Trophoblast cell (in vitro differentiated cells and primary cell): ENCODE results near the gene SLC13A1.

ENCODE experiments used
- DNase-seq, 2 donors: peaks; one replicate each; pipeline ENCODE4 v3.0.0-alpha.2; 2016
- H2AFZ ChIP-seq: 2 replicates; pipeline ENCODE4 v1.6.1; 2013; ENCODE audit warnings: low read length, moderate library complexity, mild to moderate bottlenecking; ENCODE audit not compliant: insufficient read depth, poor library complexity
- H2AK5ac ChIP-seq: 2 replicates; pipeline ENCODE4 v1.6.1; 2013; ENCODE audit warnings: mild to moderate bottlenecking, low read length
- H2BK120ac ChIP-seq: 2 replicates; pipeline ENCODE4 v1.6.1; 2013; ENCODE audit warnings: low read length, mild to moderate bottlenecking, moderate library complexity; ENCODE audit not compliant: insufficient read depth, poor library complexity
- H2BK12ac ChIP-seq: 2 replicates; pipeline ENCODE4 v1.6.1; 2013; ENCODE audit warnings: mild to moderate bottlenecking, low read length, moderate library complexity
- H2BK5ac ChIP-seq: 2 replicates; pipeline ENCODE4 v1.6.1; 2013; ENCODE audit warnings: low read length, low read depth, moderate library complexity, mild to moderate bottlenecking; ENCODE audit not compliant: poor library complexity
- H3K14ac ChIP-seq: 2 replicates; pipeline ENCODE4 v1.6.1; 2013; ENCODE audit warnings: mild to moderate bottlenecking, low read length
- H3K18ac ChIP-seq: 2 replicates; pipeline ENCODE4 v1.6.1; 2013; ENCODE audit warnings: mild to moderate bottlenecking, low read length
- H3K23ac ChIP-seq: 2 replicates; pipeline ENCODE4 v1.6.1; 2013; ENCODE audit warnings: low read length
- H3K27ac ChIP-seq: 2 replicates; pipeline ENCODE4 v1.5.1; 2013; ENCODE audit warnings: low read depth, mild to moderate bottlenecking, inconsistent platforms, low read length, moderate library complexity
- H3K27me3 ChIP-seq: 2 replicates; pipeline ENCODE4 v1.6.1; 2013; ENCODE audit warnings: inconsistent platforms, mild to moderate bottlenecking, low read length, moderate library complexity; ENCODE audit not compliant: insufficient read depth
- H3K36me3 ChIP-seq, 2 experiments: 1 replicate in 1 of 2; 2 replicates in 1 of 2; pipeline ENCODE4 v1.6.1; 2013; ENCODE audit warnings: low read length in 2 of 2, mild to moderate bottlenecking in 2 of 2, moderate library complexity in 1 of 2; ENCODE audit not compliant: insufficient read depth in 2 of 2, control insufficient read depth in 1 of 2
- H3K4ac ChIP-seq: 2 replicates; pipeline ENCODE4 v1.6.1; 2013; ENCODE audit warnings: low read depth, mild to moderate bottlenecking, low read length, moderate library complexity
- H3K4me1 ChIP-seq, 2 experiments: 1 replicate in 1 of 2; 2 replicates in 1 of 2; pipeline ENCODE4 v1.6.1; 2013; ENCODE audit warnings: low read length in 2 of 2, mild to moderate bottlenecking in 2 of 2, moderate library complexity in 1 of 2; ENCODE audit not compliant: insufficient read depth in 2 of 2, control insufficient read depth in 1 of 2
- H3K4me2 ChIP-seq: 2 replicates; pipeline ENCODE4 v1.6.1; 2013; ENCODE audit warnings: inconsistent platforms, mild to moderate bottlenecking, low read length, moderate library complexity
- H3K4me3 ChIP-seq: 2 replicates; pipeline ENCODE4 v1.5.1; 2013; ENCODE audit warnings: mild to moderate bottlenecking, low read depth, low read length, inconsistent platforms
- H3K79me1 ChIP-seq: one replicate; pipeline ENCODE4 v1.6.1; 2013; ENCODE audit warnings: low read length
- H3K79me2 ChIP-seq: 2 replicates; pipeline ENCODE4 v1.6.1; 2013; ENCODE audit warnings: low read length, mild to moderate bottlenecking; ENCODE audit not compliant: control insufficient read depth, insufficient read depth, poor library complexity
- H3K9ac ChIP-seq: 2 replicates; pipeline ENCODE4 v1.6.1; 2013; ENCODE audit warnings: mild to moderate bottlenecking, low read length
- H3K9me3 ChIP-seq: 2 replicates; pipeline ENCODE4 v1.6.1; 2013; ENCODE audit warnings: low read depth, mild to moderate bottlenecking, control low read depth, inconsistent platforms, low read length; ENCODE audit not compliant: insufficient read depth
- H4K12ac ChIP-seq: 2 replicates; pipeline ENCODE4 v1.6.1; 2013; ENCODE audit warnings: low read depth, mild to moderate bottlenecking, low read length, moderate library complexity
- H4K8ac ChIP-seq: 2 replicates; pipeline ENCODE4 v1.6.1; 2013; ENCODE audit warnings: low read depth, mild to moderate bottlenecking, low read length, moderate library complexity
- H4K91ac ChIP-seq: one replicate; pipeline ENCODE4 v1.6.1; 2013; ENCODE audit warnings: low read depth, mild to moderate bottlenecking, low read length, moderate library complexity
- WGBS: extraction: QIAGEN DNeasy Blood & Tissue Kit; methylation state at CpG from one replicate; pipeline ENCODE4 v1.1.7; 2013; ENCODE audit warnings: missing lambda C conversion rate; ENCODE audit not compliant: insufficient read length, insufficient coverage; ENCODE audit errors: extremely low coverage; 5-methylcytosine and 5-hydroxymethylcytosine counted together

SLC13A1 gene

DNA sequence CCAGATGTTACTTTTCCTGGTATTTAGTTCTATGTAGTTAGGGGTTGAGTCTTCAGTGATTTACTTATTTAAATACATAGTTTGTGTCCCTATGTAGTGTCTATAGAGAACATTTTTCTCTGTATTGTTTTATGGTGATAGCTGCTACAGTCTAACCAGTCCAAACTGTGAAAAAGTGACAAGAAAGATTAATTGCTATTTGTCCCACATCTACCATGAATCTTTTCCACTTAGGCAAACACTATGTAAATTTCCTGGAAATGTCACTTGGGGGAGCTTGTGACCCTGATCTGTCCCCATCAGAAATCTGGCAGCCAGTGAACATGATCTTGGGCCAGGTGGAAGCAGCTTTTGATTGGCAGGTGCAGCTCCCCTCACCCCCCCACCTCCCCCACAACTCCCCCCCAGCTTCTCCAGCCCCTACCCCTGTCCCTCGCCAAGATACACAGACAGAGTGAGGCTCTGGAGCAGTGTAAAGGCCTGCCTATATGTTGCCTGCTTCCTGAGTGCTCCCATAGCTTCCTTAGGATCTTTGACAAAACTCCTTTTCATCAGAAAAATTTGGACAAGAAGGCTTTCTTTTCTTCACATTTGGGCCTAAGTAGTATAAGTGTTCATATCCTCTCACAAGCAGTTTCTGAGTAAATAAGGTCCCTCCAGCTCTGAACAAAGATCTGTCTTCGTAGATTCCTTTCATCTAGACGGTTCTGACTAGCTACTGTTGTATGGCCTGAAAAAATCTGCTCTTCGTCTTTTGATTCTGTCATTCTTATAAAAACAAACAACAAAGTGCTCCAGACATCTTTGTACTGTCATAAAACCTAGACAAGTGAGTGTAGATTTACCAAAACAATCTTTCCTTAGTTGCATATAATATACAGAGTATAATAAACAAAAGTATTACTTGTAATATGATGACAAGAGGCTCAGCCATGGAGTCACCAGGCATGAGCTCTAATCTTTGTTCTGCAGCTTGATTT lies 31.5 kb upstream of the SLC13A1 start:
- Histone ChIP-seq H2BK12ac (no peak overlapping the region), H3K27ac (no peak overlapping the region), H3K4me3 (no peak overlapping the region), H3K23ac (no peak overlapping the region), H2AFZ (no peak overlapping the region), H3K79me1 (no peaks in the 10 kb centered on the region), H3K79me2 (no peaks in the 10 kb centered on the region), H3K4me2 (no peak overlapping the region), H2BK5ac (no peak overlapping the region), H4K8ac (no peak overlapping the region), H2AK5ac (no peak overlapping the region), H3K4me1 (no peaks in the 10 kb centered on the region), H3K18ac (no peak overlapping the region), H3K36me3 (no peaks in the 10 kb centered on the region), H4K12ac (no peak overlapping the region), H4K91ac (no peak overlapping the region), H3K4ac (no peak overlapping the region), H3K27me3 (no peaks in the 10 kb centered on the region), H3K9ac (no peak overlapping the region), H2BK120ac (no peak overlapping the region), H3K14ac (no peak overlapping the region), H3K9me3 (no peaks in the 10 kb centered on the region)
- WGBS: no CpG with 5 or more reads among the region's 4 CpGs
- no peak for DNase-seq

DNA sequence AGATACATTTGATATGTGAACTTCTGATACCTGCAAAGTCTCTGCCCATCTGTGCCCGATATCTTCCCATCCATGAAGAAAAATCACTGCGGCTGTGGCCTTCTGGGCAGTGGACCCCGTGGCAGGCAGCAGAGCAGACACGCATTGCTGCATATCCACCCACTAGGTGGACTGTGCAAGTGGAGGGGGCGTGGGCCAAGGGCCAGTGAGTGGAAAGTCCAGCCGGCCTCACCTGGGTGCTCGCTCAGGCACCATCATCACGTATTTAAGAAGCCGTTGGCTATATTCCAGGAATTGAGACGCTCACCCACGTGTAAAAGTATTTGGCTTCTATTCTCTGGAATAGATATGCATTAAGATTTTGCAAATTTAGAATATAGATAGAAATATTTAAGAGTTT lies 30.8 kb upstream of the SLC13A1 start:
- Histone ChIP-seq H3K9me3 (no peaks in the 10 kb centered on the region), H3K4me3 (no peak overlapping the region), H3K4me2 (no peak overlapping the region), H3K27ac (no peak overlapping the region), H2BK12ac (no peak overlapping the region), H3K23ac (no peak overlapping the region), H3K27me3 (no peaks in the 10 kb centered on the region), H3K36me3 (no peaks in the 10 kb centered on the region), H2AK5ac (no peak overlapping the region), H4K91ac (no peak overlapping the region), H3K14ac (no peak overlapping the region), H2BK5ac (no peak overlapping the region), H4K8ac (no peak overlapping the region), H3K4me1 (no peaks in the 10 kb centered on the region), H2BK120ac (no peak overlapping the region), H3K9ac (no peak overlapping the region), H3K4ac (no peak overlapping the region), H3K79me1 (no peaks in the 10 kb centered on the region), H4K12ac (no peak overlapping the region), H3K79me2 (no peaks in the 10 kb centered on the region), H3K18ac (no peak overlapping the region), H2AFZ (no peak overlapping the region)
- no peak for DNase-seq
- WGBS: no CpG with 5 or more reads among the region's 11 CpGs

DNA sequence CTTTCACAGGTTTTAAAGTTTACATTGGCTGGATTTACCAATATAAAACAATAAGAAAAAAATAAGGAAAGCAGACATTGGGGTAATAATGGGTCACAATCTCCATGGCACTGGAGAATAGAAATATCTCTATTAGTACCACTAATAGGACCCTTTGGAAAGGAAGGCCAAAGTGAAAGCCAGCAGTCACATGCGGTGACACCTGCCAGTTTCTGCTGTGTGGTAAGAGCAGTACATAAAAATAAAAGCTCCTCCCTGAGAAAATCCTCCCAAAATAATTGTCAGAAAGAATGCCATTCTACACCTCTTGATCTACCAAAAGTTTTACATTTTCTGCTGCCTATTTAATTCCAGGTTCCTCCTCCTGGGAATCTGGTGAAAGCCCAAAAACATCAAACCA lies 30.4 kb upstream of the SLC13A1 start:
- Histone ChIP-seq H3K23ac (no peak overlapping the region), H3K18ac (no peak overlapping the region), H4K91ac (no peak overlapping the region), H3K36me3 (no peaks in the 10 kb centered on the region), H3K9me3 (no peaks in the 10 kb centered on the region), H4K12ac (no peak overlapping the region), H2BK5ac (no peak overlapping the region), H3K4me2 (no peak overlapping the region), H3K9ac (no peak overlapping the region), H4K8ac (no peak overlapping the region), H2AK5ac (no peak overlapping the region), H2AFZ (no peak overlapping the region), H3K4ac (no peak overlapping the region), H3K4me3 (no peak overlapping the region), H3K79me1 (no peaks in the 10 kb centered on the region), H3K27ac (no peak overlapping the region), H2BK12ac (no peak overlapping the region), H3K14ac (no peak overlapping the region), H3K4me1 (no peaks in the 10 kb centered on the region), H3K27me3 (no peaks in the 10 kb centered on the region), H2BK120ac (no peak overlapping the region), H3K79me2 (no peaks in the 10 kb centered on the region)
- no peak for DNase-seq
- WGBS: no CpG with 5 or more reads among the region's 1 CpG

DNA sequence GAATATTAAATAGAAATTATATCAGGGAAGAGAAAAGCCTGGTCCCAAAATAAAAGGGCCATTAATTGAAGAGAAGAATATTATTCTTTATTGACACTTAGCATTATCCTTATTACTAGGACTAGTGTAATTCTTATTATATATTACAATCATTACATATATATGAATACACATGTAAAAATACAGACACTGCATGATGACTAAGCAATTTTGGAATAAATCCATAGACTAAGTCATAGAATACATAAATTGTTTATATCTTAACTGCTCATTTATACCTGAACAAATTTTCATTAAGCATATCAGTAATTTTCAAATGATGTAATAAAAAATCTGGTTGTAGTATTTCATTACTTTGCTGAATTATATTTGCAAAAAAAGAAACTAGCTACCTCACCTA lies 29.7 kb upstream of the SLC13A1 start:
- no peaks in the 10 kb centered on the region for H3K27me3 ChIP-seq
- no peak overlapping the region for H3K27ac ChIP-seq
- no peak overlapping the region for H2AK5ac ChIP-seq
- H3K79me1 ChIP-seq: no peaks in the 10 kb centered on the region
- no peak overlapping the region for H3K9ac ChIP-seq
- H3K79me2 ChIP-seq: no peaks in the 10 kb centered on the region
- H2AFZ ChIP-seq: no peak overlapping the region
- no peak overlapping the region for H4K91ac ChIP-seq
- no peak overlapping the region for H2BK120ac ChIP-seq
- H2BK5ac ChIP-seq: no peak overlapping the region
- H3K36me3 ChIP-seq: no peaks in the 10 kb centered on the region
- no peak overlapping the region for H4K12ac ChIP-seq
- no peaks in the 10 kb centered on the region for H3K4me1 ChIP-seq
- H3K4ac ChIP-seq: no peak overlapping the region
- H3K9me3 ChIP-seq: no peaks in the 10 kb centered on the region
- H4K8ac ChIP-seq: no peak overlapping the region
- H3K4me3 ChIP-seq: no peak overlapping the region
- H3K4me2 ChIP-seq: no peak overlapping the region
- no peak overlapping the region for H2BK12ac ChIP-seq
- H3K23ac ChIP-seq: no peak overlapping the region
- H3K18ac ChIP-seq: no peak overlapping the region
- no peak for DNase-seq
- H3K14ac ChIP-seq: no peak overlapping the region
